Measurements from ENCODE around the gene MBTPS1. TPM values are rescaled to one million over a fixed set of nuclear protein-coding genes. Genes with fewer than 3 reads are reported as not detected.

The MBTPS1 gene
- polyA plus RNA-seq, 3 donors, result 106 to 107 (median 106) TPM

GRCh38 chr16:84041881-84042280 lies 74.9 kb downstream of the MBTPS1 start:
- DNase-seq (ENCODE audit: low read depth in 3 of 3, low spot score in 2 of 3), result no peak

GRCh38 chr16:84040823-84041820 lies 75.6 kb downstream of the MBTPS1 start:
- DNase-seq (ENCODE audit: low read depth in 3 of 3, low spot score in 2 of 3), result no peak

DNA sequence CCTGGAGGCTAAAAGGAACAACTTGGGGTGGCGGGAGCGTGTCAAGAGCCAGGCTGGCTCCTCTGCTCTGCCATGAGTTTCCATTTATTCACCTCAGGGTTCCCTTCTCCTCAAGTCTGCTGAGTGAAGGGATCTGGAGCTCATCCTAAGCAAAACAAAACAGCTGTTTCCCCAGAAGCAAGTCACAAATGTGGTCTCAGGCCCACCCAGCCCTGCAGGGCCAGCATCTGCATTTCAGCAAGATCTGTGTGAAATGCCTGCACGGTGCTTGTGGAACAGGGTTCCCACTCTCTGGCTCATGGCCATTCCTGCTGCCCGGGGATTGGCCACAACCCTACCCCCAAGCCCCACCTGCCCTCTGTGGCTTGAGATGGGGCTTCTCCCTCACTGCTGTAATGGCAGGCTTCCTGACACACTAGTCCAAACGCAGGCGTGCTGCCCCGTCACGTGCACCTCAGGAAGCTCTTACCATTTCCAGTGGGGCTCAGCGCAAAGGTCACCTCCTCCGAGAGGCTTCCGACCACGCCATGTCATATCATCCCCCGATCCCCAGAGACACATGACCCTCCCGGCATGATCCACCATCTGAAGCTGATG lies 76.4 kb downstream of the MBTPS1 start:
- DNase-seq (ENCODE audit: low read depth in 3 of 3, low spot score in 2 of 3), result no peak

DNA sequence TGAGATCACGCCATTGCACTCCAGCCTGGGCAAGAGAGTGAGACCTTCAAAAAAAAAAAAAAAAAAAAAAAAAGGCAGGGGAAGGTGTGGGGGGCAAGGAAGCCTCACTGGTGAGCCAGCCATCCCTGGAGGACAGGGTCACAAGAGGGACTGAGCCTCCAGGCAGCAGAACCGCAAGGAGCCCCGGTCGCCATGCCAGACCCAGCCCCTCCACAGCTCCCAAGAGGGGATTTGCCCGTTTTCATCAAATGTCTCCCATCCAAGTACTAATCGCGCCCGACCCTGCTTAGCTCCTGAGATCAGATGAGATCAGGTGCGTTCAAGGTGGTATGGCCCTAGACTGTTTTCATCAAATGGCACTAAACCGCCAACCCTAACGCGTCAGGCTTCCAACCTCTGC lies 77.0 kb downstream of the MBTPS1 start:
- no peak for DNase-seq (ENCODE audit: low read depth in 3 of 3, low spot score in 2 of 3)

DNA sequence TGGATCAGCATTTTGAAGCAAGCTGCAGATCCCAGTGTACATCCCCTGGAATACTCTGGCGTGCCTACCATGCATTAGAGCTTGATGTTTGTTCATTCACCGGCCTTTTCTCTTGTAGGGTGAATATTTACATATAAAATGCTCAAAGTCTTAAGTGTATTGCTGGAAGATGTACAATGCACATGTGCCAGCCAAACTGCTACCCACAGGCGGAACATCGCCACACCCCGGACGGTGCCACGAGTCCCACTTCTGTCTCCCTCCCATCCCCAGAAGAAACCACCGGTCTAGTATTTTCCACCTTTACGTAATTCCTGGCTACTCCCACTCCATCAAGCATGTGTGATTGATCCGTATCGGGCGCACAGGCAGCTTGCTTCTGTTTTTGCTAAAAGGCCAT lies 78.3 kb downstream of the MBTPS1 start:
- no peak for DNase-seq (ENCODE audit: low read depth in 3 of 3, low spot score in 2 of 3)

- no peak for DNase-seq (ENCODE audit: low read depth in 3 of 3, low spot score in 2 of 3)
Measured at GRCh38 chr16:84036982-84037425, 79.7 kb downstream of the MBTPS1 start.

DNA sequence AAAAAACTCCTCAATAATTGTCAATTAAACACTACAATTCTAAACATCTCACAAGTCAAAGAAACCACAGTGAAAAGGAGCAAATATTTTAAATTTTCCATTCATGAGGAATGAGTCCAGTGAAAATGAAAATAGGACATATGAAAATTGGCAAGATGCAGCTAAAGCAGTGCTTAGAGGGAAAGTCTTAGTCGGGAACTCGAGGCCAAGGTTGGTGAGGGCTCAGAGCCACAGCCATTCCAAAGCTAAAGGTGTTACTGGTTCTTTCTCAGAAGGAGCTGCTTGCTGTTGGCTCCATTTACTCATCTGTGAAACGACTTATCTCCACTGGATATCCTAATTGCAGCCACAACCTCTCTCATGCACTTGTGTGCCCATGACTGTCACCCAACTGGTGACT lies 80.6 kb downstream of the MBTPS1 start:
- no peak for DNase-seq (ENCODE audit: low read depth in 3 of 3, low spot score in 2 of 3)

DNA sequence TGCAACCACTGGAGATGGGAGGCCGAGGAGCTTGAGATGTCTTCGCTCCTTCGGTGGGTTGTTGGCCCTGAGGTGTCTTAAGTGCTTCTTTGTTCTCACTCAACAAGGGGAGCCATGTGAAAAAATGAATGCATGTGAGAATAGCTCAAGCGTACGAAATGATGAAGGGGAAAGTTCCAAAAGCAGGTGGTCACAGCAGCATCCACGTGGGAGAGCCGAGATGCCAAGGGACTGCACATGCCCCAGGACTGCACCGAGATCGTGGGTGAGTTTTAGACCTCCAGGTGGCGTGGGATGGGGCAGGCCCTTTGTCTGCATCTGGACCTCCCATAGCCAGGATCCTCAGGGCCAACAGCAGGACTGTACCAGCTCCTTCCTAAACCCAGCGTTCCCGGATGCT lies 82.2 kb downstream of the MBTPS1 start:
- DNase-seq (ENCODE audit: low read depth in 3 of 3, low spot score in 2 of 3), result no peak

- no peak for DNase-seq (ENCODE audit: low read depth in 3 of 3, low spot score in 2 of 3)
Measured at GRCh38 chr16:84033251-84034195, 83.2 kb downstream of the MBTPS1 start.

DNA sequence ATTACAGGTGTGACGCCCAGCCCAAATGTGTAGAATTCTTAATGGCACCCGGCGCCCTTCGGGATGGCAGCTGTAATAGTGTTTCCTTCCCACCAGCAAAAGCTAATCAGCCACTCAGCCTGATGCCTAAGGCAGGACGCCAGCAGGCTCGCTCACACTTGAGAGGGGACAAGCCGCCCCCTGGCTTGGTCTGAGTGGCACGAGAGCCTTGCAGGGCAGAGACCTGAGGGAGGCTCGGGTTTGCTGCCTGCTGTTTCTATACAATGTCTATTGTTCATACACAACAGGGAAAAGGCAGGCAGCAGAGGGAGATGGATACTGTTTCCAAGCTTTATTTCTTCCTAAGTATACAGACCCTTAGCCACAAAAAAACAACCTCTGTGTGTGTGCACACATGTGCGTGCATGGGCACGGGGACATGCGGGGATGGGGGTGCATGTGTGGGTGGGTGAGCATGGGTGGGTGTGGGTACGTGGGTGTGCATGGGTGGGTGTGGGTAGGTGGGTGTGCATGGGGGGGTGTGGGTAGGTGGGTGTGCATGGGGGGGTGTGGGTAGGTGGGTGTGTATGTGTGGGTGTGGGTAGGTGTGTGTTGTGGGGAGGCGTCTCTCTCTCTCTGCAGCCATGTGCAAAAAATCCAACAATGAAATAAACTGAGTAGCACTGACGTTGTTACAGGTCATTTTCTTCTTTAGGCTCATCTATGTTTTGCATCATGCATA lies 84.1 kb downstream of the MBTPS1 start:
- DNase-seq (ENCODE audit: low read depth in 3 of 3, low spot score in 2 of 3), result no peak

DNA sequence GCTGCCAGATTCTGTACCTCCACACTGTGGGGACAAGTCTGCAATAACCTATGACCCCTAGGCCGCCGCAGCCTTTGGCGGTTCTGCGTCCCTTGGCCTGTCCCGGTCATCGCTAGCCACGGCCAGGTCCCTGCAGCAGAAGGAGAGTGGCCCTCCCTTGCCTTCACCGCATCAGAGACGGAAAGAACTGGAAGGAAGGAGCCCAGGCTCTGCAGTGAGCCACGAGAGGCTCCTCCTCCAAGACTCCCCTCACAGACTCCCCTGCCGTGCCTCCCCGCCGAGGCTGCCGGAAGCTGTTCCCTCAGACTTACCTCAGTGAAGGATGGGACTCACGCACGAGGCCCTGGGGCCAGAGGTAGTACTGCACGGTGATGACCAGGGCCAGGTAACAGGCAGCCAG lies 85.2 kb downstream of the MBTPS1 start:
- DNase-seq (ENCODE audit: low read depth in 3 of 3, low spot score in 2 of 3), result no peak

DNA sequence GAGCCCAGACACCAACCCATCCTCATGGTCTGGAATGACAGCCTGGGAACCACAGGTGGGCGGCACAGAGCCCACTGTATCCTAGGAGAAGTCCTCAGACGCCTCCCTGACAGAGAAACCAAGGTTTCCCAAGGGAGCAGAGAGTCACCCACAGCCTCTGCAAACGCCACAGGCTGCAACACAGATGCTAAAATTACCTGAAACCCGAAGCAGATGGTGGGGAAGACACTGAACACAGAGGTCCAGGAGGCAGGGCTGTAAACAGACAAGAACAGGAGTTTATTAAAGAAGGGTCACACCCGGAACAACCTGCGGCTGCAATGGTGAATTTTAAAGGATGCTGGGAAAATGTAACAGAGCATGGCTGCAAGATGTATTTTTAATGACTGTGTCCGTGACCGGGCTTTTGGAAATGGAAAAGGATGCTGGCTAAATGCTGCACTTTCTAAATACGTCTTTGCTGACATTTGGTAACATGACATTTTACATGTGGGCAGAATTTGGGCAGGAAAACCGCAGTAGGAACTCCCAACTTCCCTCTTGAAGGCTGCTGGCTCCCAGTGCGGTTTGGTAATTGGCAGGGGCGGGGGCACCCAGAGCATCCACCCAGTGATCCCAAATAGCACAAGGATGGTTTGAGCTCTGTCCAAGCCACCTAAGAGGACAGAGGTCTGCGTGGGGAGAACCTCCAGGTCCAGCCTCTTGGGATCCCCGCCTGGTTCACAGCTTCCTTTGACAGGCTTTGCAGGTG lies 87.3 kb downstream of the MBTPS1 start:
- no peak for DNase-seq (ENCODE audit: low read depth in 3 of 3, low spot score in 2 of 3)

- DNase-seq (ENCODE audit: low read depth in 3 of 3, low spot score in 2 of 3), result no peak
Measured at GRCh38 chr16:84027625-84028024, 89.1 kb downstream of the MBTPS1 start.

- DNase-seq (ENCODE audit: low read depth in 3 of 3, low spot score in 2 of 3), result no peak
Measured at GRCh38 chr16:84026606-84027005, 90.1 kb downstream of the MBTPS1 start.

DNA sequence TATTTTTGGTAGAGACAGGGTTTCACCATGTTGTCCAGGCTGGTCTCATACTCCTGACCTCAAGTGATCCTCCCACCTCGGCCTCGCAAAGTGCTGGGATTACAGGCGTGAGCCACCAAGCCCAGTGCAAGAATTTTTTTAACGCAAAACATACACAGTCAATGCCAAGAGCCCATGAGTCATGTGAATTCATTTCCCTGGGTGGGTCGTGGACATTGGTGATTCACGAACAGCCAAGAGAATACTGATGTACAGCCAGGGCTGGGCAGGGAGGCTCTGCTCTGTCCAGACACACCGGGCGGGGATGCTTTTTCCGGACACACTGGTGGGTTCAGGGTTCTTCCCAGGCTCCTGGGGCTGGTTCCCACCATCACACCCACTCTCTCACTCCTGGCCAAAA lies 91.9 kb downstream of the MBTPS1 start:
- DNase-seq (ENCODE audit: low read depth in 3 of 3, low spot score in 2 of 3), result no peak

DNA sequence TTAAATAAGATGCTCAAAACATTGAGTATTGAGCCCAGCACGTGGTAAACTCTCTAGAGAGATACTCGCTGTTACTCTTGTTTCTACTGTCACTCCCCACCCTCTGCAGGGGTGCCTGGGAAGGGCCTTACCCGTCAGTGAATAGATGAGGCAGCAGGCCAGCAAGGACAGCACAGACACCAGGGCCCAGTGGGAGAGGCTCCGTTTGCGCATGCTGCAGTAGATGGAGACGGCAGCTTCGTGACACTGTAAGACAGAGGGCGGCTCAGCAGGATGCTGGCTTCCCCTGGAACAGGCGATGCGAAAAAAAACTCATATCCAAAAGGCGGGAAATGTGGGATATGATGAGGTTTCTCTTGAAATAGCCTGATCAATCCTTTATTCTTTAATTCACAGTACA lies 94.1 kb downstream of the MBTPS1 start:
- no peak for DNase-seq (ENCODE audit: low read depth in 3 of 3, low spot score in 2 of 3)

- no peak for DNase-seq (ENCODE audit: low read depth in 3 of 3, low spot score in 2 of 3)
Measured at GRCh38 chr16:84021488-84021887, 95.3 kb downstream of the MBTPS1 start.

DNA sequence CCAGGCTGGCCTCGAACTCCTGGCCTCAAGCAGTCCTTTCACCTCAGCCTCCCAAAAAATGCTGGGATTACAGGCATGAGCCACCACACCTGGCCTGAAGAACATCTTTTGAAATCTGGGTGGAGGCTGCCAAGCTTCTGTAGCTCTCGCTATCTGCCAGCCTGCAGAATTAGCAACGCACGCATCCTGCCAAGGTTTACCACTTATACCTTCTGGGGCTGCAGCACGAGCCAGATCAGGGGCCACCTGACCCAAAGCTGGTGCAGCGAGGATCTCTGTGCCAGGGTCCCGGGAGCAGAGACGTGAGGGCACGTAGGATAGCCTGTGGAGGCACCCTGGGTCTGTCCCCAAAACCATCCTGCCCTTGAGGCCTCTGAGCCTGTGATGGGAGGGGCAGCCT lies 96.4 kb downstream of the MBTPS1 start:
- DNase-seq (ENCODE audit: low read depth in 3 of 3, low spot score in 2 of 3), result no peak

- no peak for DNase-seq (ENCODE audit: low read depth in 3 of 3, low spot score in 2 of 3)
Measured at GRCh38 chr16:84018710-84019109, 98.0 kb downstream of the MBTPS1 start.

DNA sequence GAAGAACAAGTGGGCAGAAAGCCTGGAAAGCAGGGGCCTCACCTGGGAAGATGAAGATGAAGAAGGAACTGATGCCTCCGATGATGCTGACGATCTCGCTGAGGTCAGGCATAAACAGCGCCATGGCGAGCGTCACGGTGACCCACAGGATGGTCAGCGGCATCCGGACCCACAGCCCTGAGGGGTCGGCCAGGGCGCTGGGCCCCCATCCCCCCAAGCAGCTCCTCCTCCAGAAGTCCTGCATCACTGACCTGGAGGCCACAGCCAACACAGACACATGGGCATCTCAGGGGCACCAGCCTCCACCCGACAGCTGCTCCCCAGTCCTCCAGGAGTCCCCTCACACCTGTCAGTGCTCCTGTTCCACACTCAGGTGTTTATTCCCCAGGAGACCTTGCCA lies 100.3 kb downstream of the MBTPS1 start:
- no peak for DNase-seq (ENCODE audit: low read depth in 3 of 3, low spot score in 2 of 3)
